ENCODE results near the gene TRIP12.

DNA sequence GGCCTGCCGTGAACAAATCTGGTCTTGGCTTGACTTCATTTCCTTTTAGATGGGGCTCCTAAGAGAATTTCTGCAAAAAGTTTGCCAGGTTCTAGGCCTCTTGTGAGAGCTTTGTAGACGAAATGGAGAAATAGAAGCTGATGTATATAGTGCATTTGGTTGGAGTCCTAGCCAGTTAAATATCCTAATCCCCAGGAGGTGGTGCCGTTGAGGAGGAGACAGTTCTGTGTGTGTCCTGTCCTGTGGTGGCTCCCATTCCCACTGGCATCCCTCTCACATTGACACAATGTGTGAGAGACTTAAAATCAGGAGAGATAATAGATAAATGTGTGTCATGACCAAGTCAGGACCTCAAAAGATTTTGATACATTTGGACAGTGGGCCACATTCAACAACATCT is 172.9 kb downstream of the TRIP12 start:
- TF ChIP-seq RAD21 (IDR thresholded peaks at IDR 0.05; ENCODE audit: low read length) (no peak), RCOR1 (IDR thresholded peaks at IDR 0.05; ENCODE audit: low read length) (no peak), POLR2AphosphoS5 (IDR thresholded peaks at IDR 0.05; ENCODE audit: low read depth, low read length) (no peak), JUND (IDR thresholded peaks at IDR 0.05) (no peak), EZH2phosphoT487 (IDR thresholded peaks at IDR 0.05; ENCODE audit: borderline replicate concordance, low read depth) (no peak), FOXM1 (IDR thresholded peaks at IDR 0.05; ENCODE audit: low read depth) (no peak)
- TF ChIP-seq, protein P1, sequence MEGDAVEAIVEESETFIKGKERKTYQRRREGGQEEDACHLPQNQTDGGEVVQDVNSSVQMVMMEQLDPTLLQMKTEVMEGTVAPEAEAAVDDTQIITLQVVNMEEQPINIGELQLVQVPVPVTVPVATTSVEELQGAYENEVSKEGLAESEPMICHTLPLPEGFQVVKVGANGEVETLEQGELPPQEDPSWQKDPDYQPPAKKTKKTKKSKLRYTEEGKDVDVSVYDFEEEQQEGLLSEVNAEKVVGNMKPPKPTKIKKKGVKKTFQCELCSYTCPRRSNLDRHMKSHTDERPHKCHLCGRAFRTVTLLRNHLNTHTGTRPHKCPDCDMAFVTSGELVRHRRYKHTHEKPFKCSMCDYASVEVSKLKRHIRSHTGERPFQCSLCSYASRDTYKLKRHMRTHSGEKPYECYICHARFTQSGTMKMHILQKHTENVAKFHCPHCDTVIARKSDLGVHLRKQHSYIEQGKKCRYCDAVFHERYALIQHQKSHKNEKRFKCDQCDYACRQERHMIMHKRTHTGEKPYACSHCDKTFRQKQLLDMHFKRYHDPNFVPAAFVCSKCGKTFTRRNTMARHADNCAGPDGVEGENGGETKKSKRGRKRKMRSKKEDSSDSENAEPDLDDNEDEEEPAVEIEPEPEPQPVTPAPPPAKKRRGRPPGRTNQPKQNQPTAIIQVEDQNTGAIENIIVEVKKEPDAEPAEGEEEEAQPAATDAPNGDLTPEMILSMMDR (IDR thresholded peaks at IDR 0.05), result no peak

All from SK-N-SH (cell line).